Activated CD8-positive, alpha-beta memory T cell treated with anti-CD3 and anti-CD28 coated beads, Interleukin-2, amount 50 U/mL, for 4 hours (primary cell): ENCODE results near the gene MCRIP1.

Experiments
- DNase-seq: peaks from one replicate; pipeline ENCODE4 v3.0.0-alpha.2; 2020

Gene MCRIP1

GRCh38 chr17:81802856-81803643 lies 30.0 kb downstream of the MCRIP1 start:
- no peak for DNase-seq

GRCh38 chr17:81802048-81802758 lies 30.9 kb downstream of the MCRIP1 start:
- no peak for DNase-seq

GRCh38 chr17:81801327-81801726 lies 31.8 kb downstream of the MCRIP1 start:
- DNase-seq, result no peak

- DNase-seq, result no peak
Measured at GRCh38 chr17:81794509-81794908, 38.6 kb downstream of the MCRIP1 start.

GRCh38 chr17:81794074-81794476 lies 39.0 kb downstream of the MCRIP1 start:
- no peak for DNase-seq

GRCh38 chr17:81792675-81793615 lies 40.1 kb downstream of the MCRIP1 start:
- DNase-seq, result no peak
